ENCODE measurements around the gene SLIT3. TPM values are rescaled to one million over a fixed set of nuclear protein-coding genes. Genes with fewer than 3 reads are reported as not detected.

SLIT3 gene
- total RNA-seq, 1 experiment from 2014 or later, result 0.10 TPM

DNA sequence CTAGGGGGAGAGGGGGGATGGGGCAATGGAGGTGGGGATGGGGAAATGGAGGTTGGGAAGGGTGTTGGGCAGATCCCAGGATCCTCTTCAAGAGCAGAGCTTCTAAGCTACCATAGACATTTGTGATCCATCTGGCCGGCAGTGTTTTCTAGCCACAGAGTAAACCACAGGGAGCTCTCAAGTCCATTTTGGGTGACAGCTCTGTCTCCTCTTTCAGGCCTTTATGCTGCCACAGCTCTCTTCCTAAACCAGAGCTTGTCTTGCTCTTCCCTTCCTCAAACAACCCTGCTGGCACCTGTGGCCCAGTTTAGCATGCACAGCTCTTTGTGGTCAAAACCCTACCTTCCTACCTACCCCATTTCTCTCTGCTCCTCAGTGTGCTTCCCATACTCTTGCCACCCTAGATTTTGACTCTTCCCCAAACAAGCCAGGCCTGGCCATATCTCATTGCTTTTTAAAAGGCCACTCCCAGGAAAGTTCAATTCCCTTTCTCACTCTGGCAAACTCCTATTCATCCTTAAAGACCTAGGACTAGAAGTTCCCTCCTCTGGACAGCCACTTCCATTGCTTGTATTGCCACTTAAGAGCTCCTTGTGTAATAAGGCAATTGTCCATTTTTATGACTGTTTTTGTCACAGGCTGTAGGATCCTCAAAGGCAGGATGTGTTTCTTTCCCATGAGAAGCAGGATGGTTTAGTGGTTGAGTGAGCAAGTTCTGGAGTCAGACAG lies 637.5 kb downstream of the SLIT3 start (continued):
- TF ChIP-seq SIN3A (IDR thresholded peaks at IDR 0.05; ENCODE audit: low read depth) (no peak), EGR1 (IDR thresholded peaks at IDR 0.05; ENCODE audit: low read depth) (no peak)

DNA sequence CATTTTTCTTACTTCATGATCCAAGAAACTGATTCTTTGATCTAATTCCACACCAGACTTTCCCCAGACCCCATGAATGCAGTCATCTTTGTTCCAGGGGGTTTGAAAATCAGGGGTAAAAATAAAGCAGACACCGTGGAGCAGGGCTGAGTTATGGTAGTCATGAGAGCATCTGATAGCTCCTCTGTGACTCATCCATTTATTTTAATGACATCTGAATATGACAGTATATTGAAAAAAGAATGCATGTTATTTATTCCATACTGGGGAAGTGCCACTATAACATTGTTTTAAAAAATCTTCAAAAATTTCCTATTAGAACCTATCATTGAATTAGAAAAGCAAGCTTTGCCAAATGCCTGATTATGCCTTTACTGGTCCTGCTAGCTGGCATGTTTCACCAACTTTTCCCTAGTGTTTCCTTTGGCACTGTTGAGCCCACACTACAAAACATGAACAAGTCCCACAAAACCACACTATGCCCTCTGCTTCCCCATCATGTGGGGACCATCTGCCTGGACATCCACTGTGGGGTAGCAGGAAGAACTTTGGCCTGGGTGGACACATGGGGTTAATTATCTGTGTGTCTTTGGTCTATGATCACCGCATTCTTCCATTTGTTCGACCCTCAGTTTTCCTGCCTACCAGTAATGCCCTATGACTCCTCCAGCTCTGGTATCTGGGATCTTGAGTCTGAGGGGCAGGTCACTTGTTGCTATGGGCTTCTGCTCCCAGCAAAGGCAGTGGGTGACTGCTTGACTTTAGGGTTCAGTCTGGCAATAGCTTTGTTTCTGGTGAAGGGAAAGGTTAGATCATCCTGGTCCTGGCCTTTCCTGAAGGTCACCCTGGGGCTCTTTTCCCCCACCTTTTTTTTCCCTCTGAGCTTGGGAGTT lies 639.1 kb downstream of the SLIT3 start:
- no peaks in the 10 kb centered on the region for H3K79me2 ChIP-seq (ENCODE audit: insufficient read depth, low read length)
- H3K9me2 ChIP-seq (ENCODE audit: insufficient read depth), result no peaks in the 10 kb centered on the region
- H3K27me3 ChIP-seq (ENCODE audit: insufficient read depth, low read length), result no peaks in the 10 kb centered on the region
- H3K27ac ChIP-seq (ENCODE audit: low read depth, low read length), result no peak overlapping the region
- ChIA-PET CTCF (no interaction called here), RAD21 (ENCODE audit: low non-redundant PET in 1 of 2, low total read pairs in 2 of 2, uncharacterized antibody in 2 of 2, unreplicated experiment in 2 of 2) (no interaction called here), POLR2A (no interaction called here)
- H3K4me2 ChIP-seq (ENCODE audit: low read length), result no peak overlapping the region
- no peak overlapping the region for H3K9ac ChIP-seq (ENCODE audit: low read length)
- TF ChIP-seq, protein P1, sequence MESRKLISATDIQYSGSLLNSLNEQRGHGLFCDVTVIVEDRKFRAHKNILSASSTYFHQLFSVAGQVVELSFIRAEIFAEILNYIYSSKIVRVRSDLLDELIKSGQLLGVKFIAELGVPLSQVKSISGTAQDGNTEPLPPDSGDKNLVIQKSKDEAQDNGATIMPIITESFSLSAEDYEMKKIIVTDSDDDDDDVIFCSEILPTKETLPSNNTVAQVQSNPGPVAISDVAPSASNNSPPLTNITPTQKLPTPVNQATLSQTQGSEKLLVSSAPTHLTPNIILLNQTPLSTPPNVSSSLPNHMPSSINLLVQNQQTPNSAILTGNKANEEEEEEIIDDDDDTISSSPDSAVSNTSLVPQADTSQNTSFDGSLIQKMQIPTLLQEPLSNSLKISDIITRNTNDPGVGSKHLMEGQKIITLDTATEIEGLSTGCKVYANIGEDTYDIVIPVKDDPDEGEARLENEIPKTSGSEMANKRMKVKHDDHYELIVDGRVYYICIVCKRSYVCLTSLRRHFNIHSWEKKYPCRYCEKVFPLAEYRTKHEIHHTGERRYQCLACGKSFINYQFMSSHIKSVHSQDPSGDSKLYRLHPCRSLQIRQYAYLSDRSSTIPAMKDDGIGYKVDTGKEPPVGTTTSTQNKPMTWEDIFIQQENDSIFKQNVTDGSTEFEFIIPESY (IDR thresholded peaks at IDR 0.05; ENCODE audit: extremely low read depth, insufficient replicate concordance, low read length), result no peak
- TF ChIP-seq RAD21 (IDR thresholded peaks at IDR 0.05; ENCODE audit: low read depth) (no peak), SIN3A (IDR thresholded peaks at IDR 0.05; ENCODE audit: low read depth) (no peak), EZH2phosphoT487 (IDR thresholded peaks at IDR 0.05; ENCODE audit: borderline replicate concordance) (no peak)
- BruUV-seq (replicated peaks), result no TSS peak
- no peak for DNase-seq (ENCODE audit: low read depth, low spot score)
- no peaks in the 10 kb centered on the region for H3K4me1 ChIP-seq (ENCODE audit: control insufficient read depth in 1 of 2, insufficient read depth in 2 of 2, low read length in 2 of 2)
- no peaks in the 10 kb centered on the region for H3K36me3 ChIP-seq (ENCODE audit: control insufficient read depth in 1 of 2, insufficient read depth in 2 of 2, low read length in 2 of 2)
- no peak for ATAC-seq
- H4K20me1 ChIP-seq (ENCODE audit: insufficient read depth), result no peaks in the 10 kb centered on the region
- no peak overlapping the region for H3K4me3 ChIP-seq (replicated peaks in 1 of 2; ENCODE audit: low read depth in 1 of 2, low read length in 2 of 2)
- no peaks in the 10 kb centered on the region for H3K9me3 ChIP-seq (ENCODE audit: control insufficient read depth in 1 of 2, insufficient read depth in 1 of 2, low read depth in 1 of 2, low read length in 2 of 2)
- H2AFZ ChIP-seq (ENCODE audit: low read depth, low read length, poor library complexity, severe bottlenecking), result no peak overlapping the region
- intact Hi-C loops (cut with micrococcal nuclease), result no loop called here

All from HCT116 (cell line).